IMR-90 (cell line): ENCODE data around the gene TMED10. TPM values are rescaled to one million over a fixed set of nuclear protein-coding genes. Genes with fewer than 3 reads are reported as not detected.

Experiments
- ATAC-seq: fragments of 200-7000 bp; cut with Tn5 transposase; 2 replicates; pipeline ENCODE4 v1.9.1; 2020; ENCODE audit warnings: low read depth, mild to moderate bottlenecking, moderate library complexity
- BruUV-seq: library from RNA; stranded (reverse); fragments of 400-500 nt; replicated peaks from 2 replicates; lab custom pipeline; 2021; lab: Mats Ljungman, UMichigan
- CTCF ChIA-PET: fragments of 300-600 bp; formaldehyde crosslinking; extraction: SDS; loops from one replicate; lab custom pipeline; 2021; ENCODE audit warnings: antibody characterized with exemption; lab: Yijun Ruan, JAX
- POLR2A ChIA-PET: fragments of 300-600 bp; sonication (Branson Sonifier 250); formaldehyde crosslinking; loops from one replicate; lab custom pipeline; 2022; ENCODE audit warnings: antibody characterized with exemption; ENCODE audit not compliant: unreplicated experiment; lab: Charles Lee
- DNase-seq: peaks from one replicate; pipeline ENCODE4 v3.0.0; 2013
- H2AFZ ChIP-seq: replicated peaks from 2 replicates; pipeline ENCODE3; 2013; ENCODE audit warnings: low read length, mild to moderate bottlenecking; ENCODE audit not compliant: poor library complexity
- H2AK5ac ChIP-seq: 2 replicates; pipeline ENCODE4 v1.6.1; 2013; ENCODE audit warnings: low read depth, low read length, inconsistent platforms
- H2AK9ac ChIP-seq: replicated peaks from 2 replicates; pipeline ENCODE3; 2013; ENCODE audit warnings: mild to moderate bottlenecking, low read depth, low read length, moderate library complexity; ENCODE audit not compliant: poor library complexity
- H2BK120ac ChIP-seq: 2 replicates; pipeline ENCODE4 v1.6.1; 2013; ENCODE audit warnings: low read depth, low read length, inconsistent platforms
- H2BK15ac ChIP-seq: 3 replicates; pipeline ENCODE4 v1.6.1; 2013; ENCODE audit warnings: low read depth, low read length, inconsistent platforms
- H2BK20ac ChIP-seq: 2 replicates; pipeline ENCODE4 v1.6.1; 2013; ENCODE audit warnings: low read depth, mild to moderate bottlenecking, inconsistent platforms, low read length, moderate library complexity
- H2BK5ac ChIP-seq: 2 replicates; pipeline ENCODE4 v1.6.1; 2013; ENCODE audit warnings: mild to moderate bottlenecking, low read depth, low read length, inconsistent platforms; ENCODE audit not compliant: poor library complexity, severe bottlenecking
- H3K14ac ChIP-seq: replicated peaks from 2 replicates; pipeline ENCODE4 v1.6.1; 2013; ENCODE audit warnings: low read depth, low read length, inconsistent platforms
- H3K18ac ChIP-seq: 2 replicates; pipeline ENCODE4 v1.6.1; 2013; ENCODE audit warnings: low read depth, low read length, control low read depth
- H3K23ac ChIP-seq: 2 replicates; pipeline ENCODE4 v1.6.1; 2013; ENCODE audit warnings: low read depth, low read length, inconsistent platforms
- H3K27ac ChIP-seq: 2 replicates; pipeline ENCODE4 v1.5.1; 2013; ENCODE audit warnings: mild to moderate bottlenecking, control low read depth, low read length; ENCODE audit not compliant: insufficient read depth
- H3K27me3 ChIP-seq: 2 replicates; pipeline ENCODE4 v1.6.1; 2013; ENCODE audit warnings: low read length; ENCODE audit not compliant: control insufficient read depth, insufficient read depth
- H3K36me3 ChIP-seq: 2 replicates; pipeline ENCODE4 v1.6.1; 2013; ENCODE audit warnings: low read length, mixed read lengths; ENCODE audit not compliant: control insufficient read depth, insufficient read depth
- H3K4ac ChIP-seq: 2 replicates; pipeline ENCODE4 v1.6.1; 2013; ENCODE audit warnings: low read depth, low read length, inconsistent platforms
- H3K4me1 ChIP-seq: 2 replicates; pipeline ENCODE4 v1.6.1; 2013; ENCODE audit warnings: low read length, mixed read lengths; ENCODE audit not compliant: control insufficient read depth, insufficient read depth
- H3K4me2 ChIP-seq: 2 replicates; pipeline ENCODE4 v1.6.1; 2013; ENCODE audit warnings: low read depth, mild to moderate bottlenecking, control low read depth, low read length, moderate library complexity
- H3K4me3 ChIP-seq: 2 replicates; pipeline ENCODE4 v1.5.1; 2013; ENCODE audit warnings: low read depth, mild to moderate bottlenecking, control low read depth, low read length, moderate library complexity; ENCODE audit not compliant: insufficient read depth
- H3K56ac ChIP-seq: 2 replicates; pipeline ENCODE4 v1.6.1; 2013; ENCODE audit warnings: low read length, inconsistent platforms; ENCODE audit not compliant: insufficient read depth; ENCODE audit errors: extremely low read depth
- H3K79me1 ChIP-seq, 2 experiments: 2 replicates each; pipeline ENCODE4 v1.6.1; 2013; ENCODE audit warnings: low read length in 2 of 2, inconsistent platforms in 1 of 2, low read depth in 1 of 2
- H3K9ac ChIP-seq: 2 replicates; pipeline ENCODE4 v1.6.1; 2013; ENCODE audit warnings: low read depth, low read length, control low read depth
- H3K9me1 ChIP-seq: 2 replicates; pipeline ENCODE4 v1.6.1; 2013; ENCODE audit warnings: low read length, inconsistent platforms; ENCODE audit not compliant: insufficient read depth
- H3K9me3 ChIP-seq: 2 replicates; pipeline ENCODE4 v1.6.1; 2013; ENCODE audit warnings: low read length; ENCODE audit not compliant: control insufficient read depth, insufficient read depth
- H4K20me1 ChIP-seq: 2 replicates; pipeline ENCODE4 v1.6.1; 2013; ENCODE audit warnings: low read length, inconsistent platforms; ENCODE audit not compliant: insufficient read depth
- H4K5ac ChIP-seq: 2 replicates; pipeline ENCODE4 v1.6.1; 2013; ENCODE audit warnings: mild to moderate bottlenecking, low read depth, low read length, control low read depth
- H4K8ac ChIP-seq, 2 experiments: 2 replicates each; pipeline ENCODE4 v1.6.1; 2013; ENCODE audit warnings: low read depth in 2 of 2, low read length in 2 of 2, control low read depth in 1 of 2, inconsistent platforms in 1 of 2
- H4K91ac ChIP-seq: 2 replicates; pipeline ENCODE4 v1.6.1; 2013; ENCODE audit warnings: low read depth, low read length, inconsistent platforms; ENCODE audit not compliant: insufficient read depth
- FOS ChIP-seq: fragments of 150-350 bp; IDR thresholded peaks from 2 replicates; pipeline ENCODE4 v1.6.1; 2016; ENCODE audit warnings: low read depth, low read length
- WGBS, 2 experiments: methylation state at CpG; one replicate each; pipeline versions ENCODE4 v1.1.5 to v1.1.7; 2013; ENCODE audit warnings: missing lambda C conversion rate in 2 of 2; ENCODE audit not compliant: insufficient read length in 1 of 2; ENCODE audit errors: extremely low coverage in 2 of 2; 5-methylcytosine and 5-hydroxymethylcytosine counted together
- dilution Hi-C: fragments of 300-500 bp; cut with HindIII; formaldehyde crosslinking; loops from one replicate; pipeline ENCODE4 v1.14.3; 2018; ENCODE audit warnings: low sequenced_read_pairs; ENCODE audit not compliant: unreplicated experiment
- in situ Hi-C: fragments of 300-500 bp; cut with MboI; formaldehyde crosslinking; loops from 3 replicates; pipeline ENCODE4 v1.14.3; 2019; ENCODE audit warnings: low sequenced_read_pairs, inconsistent platforms, mixed read lengths
- intact Hi-C: fragments of 100-400 bp; cut with micrococcal nuclease; formaldehyde crosslinking; loops from 2 replicates; pipeline ENCODE4 v1.10.0; 2022
- polyA plus RNA-seq, 3 experiments: library from polyadenylated mRNA; depleted of rRNA; stranded (reverse); fragments of >200 nt; gene quantifications; 2 replicates each; pipeline ENCODE4 v1.2.3, GENCODE V29; 2012; ENCODE audit warnings: low replicate concordance in 1 of 3
- total RNA-seq: library from RNA; depleted of rRNA; stranded (reverse); fragments of >200 nt; gene quantifications from 2 replicates; pipeline ENCODE4 v1.2.3, GENCODE V29; 2012
- TF ChIP-seq, protein P1 (sequence below): fragments of 150-350 bp; IDR thresholded peaks from 2 replicates; pipeline ENCODE4 v1.6.1; 2017; ENCODE audit warnings: mild to moderate bottlenecking, antibody characterized with exemption, low read length, low read depth
- TF ChIP-seq, protein P2 (sequence below): conservative IDR thresholded peaks from 2 replicates; pipeline ENCODE4 v1.5.1; 2012; ENCODE audit warnings: mild to moderate bottlenecking, low read depth, low read length, improper control_type of control experiment

The TMED10 gene
- total and polyA plus RNA-seq, 2 of the 4 experiments (the other 2 are of a cell fraction), result 254 to 441 TPM

DNA sequence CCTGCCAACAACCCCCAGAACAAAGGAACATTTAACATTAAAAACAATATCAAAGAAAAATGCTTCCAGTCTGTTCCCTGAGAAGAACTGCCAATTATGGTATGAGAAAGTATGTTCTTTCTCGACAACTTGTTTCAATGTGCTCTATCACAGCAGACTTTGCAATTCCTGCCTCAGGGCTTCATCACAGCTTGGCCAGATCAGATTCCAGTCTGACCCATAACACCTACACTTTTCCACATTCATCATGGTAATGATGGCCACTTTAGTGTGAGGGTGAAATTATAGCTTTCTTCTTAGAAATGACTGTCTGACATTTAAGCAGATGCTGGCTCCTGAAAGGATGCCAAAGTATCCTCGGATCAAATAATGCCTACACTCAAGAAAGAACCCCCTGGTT, 66.5 kb downstream of the TMED10 start:
- no peaks in the 10 kb centered on the region for H3K4me1 ChIP-seq
- H2BK20ac ChIP-seq, result no peak overlapping the region
- no peaks in the 10 kb centered on the region for H3K9me3 ChIP-seq
- H3K56ac ChIP-seq, result no peak overlapping the region
- no peak overlapping the region for H3K18ac ChIP-seq
- H4K20me1 ChIP-seq, result no peaks in the 10 kb centered on the region
- no peak for ATAC-seq
- no peak overlapping the region for H2BK120ac ChIP-seq
- TF ChIP-seq, protein P1, sequence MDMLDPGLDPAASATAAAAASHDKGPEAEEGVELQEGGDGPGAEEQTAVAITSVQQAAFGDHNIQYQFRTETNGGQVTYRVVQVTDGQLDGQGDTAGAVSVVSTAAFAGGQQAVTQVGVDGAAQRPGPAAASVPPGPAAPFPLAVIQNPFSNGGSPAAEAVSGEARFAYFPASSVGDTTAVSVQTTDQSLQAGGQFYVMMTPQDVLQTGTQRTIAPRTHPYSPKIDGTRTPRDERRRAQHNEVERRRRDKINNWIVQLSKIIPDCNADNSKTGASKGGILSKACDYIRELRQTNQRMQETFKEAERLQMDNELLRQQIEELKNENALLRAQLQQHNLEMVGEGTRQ, result no peak
- no peak for TF ChIP-seq FOS
- TF ChIP-seq, protein P2, sequence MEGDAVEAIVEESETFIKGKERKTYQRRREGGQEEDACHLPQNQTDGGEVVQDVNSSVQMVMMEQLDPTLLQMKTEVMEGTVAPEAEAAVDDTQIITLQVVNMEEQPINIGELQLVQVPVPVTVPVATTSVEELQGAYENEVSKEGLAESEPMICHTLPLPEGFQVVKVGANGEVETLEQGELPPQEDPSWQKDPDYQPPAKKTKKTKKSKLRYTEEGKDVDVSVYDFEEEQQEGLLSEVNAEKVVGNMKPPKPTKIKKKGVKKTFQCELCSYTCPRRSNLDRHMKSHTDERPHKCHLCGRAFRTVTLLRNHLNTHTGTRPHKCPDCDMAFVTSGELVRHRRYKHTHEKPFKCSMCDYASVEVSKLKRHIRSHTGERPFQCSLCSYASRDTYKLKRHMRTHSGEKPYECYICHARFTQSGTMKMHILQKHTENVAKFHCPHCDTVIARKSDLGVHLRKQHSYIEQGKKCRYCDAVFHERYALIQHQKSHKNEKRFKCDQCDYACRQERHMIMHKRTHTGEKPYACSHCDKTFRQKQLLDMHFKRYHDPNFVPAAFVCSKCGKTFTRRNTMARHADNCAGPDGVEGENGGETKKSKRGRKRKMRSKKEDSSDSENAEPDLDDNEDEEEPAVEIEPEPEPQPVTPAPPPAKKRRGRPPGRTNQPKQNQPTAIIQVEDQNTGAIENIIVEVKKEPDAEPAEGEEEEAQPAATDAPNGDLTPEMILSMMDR, result no peak
- no peak overlapping the region for H3K4me2 ChIP-seq
- no peak overlapping the region for H2BK5ac ChIP-seq
- peaks cover 3% of the 10 kb centered on the region; the same call in 1 of the 2 replicates for H3K9me1 ChIP-seq
- H2AFZ ChIP-seq, result no peak overlapping the region
- H3K14ac ChIP-seq, result no peak overlapping the region
- H3K36me3 ChIP-seq, result peaks cover 38% of the 10 kb centered on the region
- CTCF ChIA-PET, result no interaction called here
- no peak overlapping the region for H3K4me3 ChIP-seq
- H3K27me3 ChIP-seq, result no peaks in the 10 kb centered on the region
- no peak overlapping the region for H3K9ac ChIP-seq
- POLR2A ChIA-PET, result no interaction called here
- no peak overlapping the region for H2AK5ac ChIP-seq
- H3K79me1 ChIP-seq, result no peaks in the 10 kb centered on the region; a peak in 1 of 4 replicates
- H4K91ac ChIP-seq, result no peak overlapping the region
- no peak overlapping the region for H3K23ac ChIP-seq
- intact Hi-C loops (no loop called here), in situ Hi-C loops (no loop called here), dilution Hi-C loops (no loop called here)
- no CpG with 5 or more reads among the region's 2 CpGs for WGBS, 2 experiments
- no peak overlapping the region for H2AK9ac ChIP-seq
- no peak overlapping the region for H4K5ac ChIP-seq
- DNase-seq, result no peak
- no TSS peak for BruUV-seq
- no peak overlapping the region for H2BK15ac ChIP-seq
- H3K27ac ChIP-seq, result no peak overlapping the region
- no peak overlapping the region for H4K8ac ChIP-seq
- no peak overlapping the region for H3K4ac ChIP-seq
